Spleen (tissue), 11 donors: Measurements from ENCODE around the gene SLC5A6. TPM values are rescaled to one million over a fixed set of nuclear protein-coding genes. Genes with fewer than 3 reads are reported as not detected.

ENCODE experiments used
- DNase-seq: peaks from one replicate; pipeline ENCODE4 v3.0.0-alpha.2; 2020
- H3K27ac ChIP-seq, 8 donors: fragments of 200-600 bp; sonication (generic) in 7 of 8; 1 replicate in 4 of 8; 2 replicates in 4 of 8; pipeline versions ENCODE4 v1.5.0 to v1.8.0; 2016 to 2021; ENCODE audit warnings: inconsistent platforms in 4 of 8, mild to moderate bottlenecking in 4 of 8, moderate library complexity in 1 of 8
- H3K27me3 ChIP-seq, 7 donors: fragments of 200-600 bp; sonication (generic) in 6 of 7; replicated peaks in 1 of 7; 1 replicate in 4 of 7; 2 replicates in 3 of 7; pipeline versions ENCODE4 v1.5.0 to v1.8.0; 2016 to 2021; ENCODE audit warnings: inconsistent platforms in 3 of 7, mild to moderate bottlenecking in 1 of 7
- H3K36me3 ChIP-seq, 6 donors: fragments of 200-600 bp; sonication (generic) in 5 of 6; 1 replicate in 4 of 6; 2 replicates in 2 of 6; pipeline versions ENCODE4 v1.5.0 to v1.8.0; 2016 to 2021; ENCODE audit warnings: inconsistent platforms in 2 of 6
- H3K4me1 ChIP-seq, 6 donors: fragments of 200-600 bp; sonication (generic) in 5 of 6; 1 replicate in 3 of 6; 2 replicates in 3 of 6; pipeline versions ENCODE4 v1.5.0 to v1.8.0; 2016 to 2021; ENCODE audit warnings: inconsistent platforms in 3 of 6
- H3K4me3 ChIP-seq, 8 donors: fragments of 200-600 bp; sonication (generic) in 7 of 8; 1 replicate in 4 of 8; 2 replicates in 4 of 8; pipeline versions ENCODE4 v1.5.0 to v1.8.0; 2016 to 2021; ENCODE audit warnings: inconsistent platforms in 4 of 8, mild to moderate bottlenecking in 4 of 8, moderate library complexity in 2 of 8
- H3K9me3 ChIP-seq, 8 donors: fragments of 200-600 bp; sonication (generic) in 7 of 8; 1 replicate in 4 of 8; 2 replicates in 4 of 8; pipeline versions ENCODE4 v1.5.0 to v1.8.0; 2016 to 2021; ENCODE audit warnings: inconsistent platforms in 4 of 8
- POLR2A ChIP-seq, 3 donors: fragments of 450-650 bp; IDR thresholded peaks; one replicate each; pipeline ENCODE4 v1.5.1; 2017; ENCODE audit warnings: antibody characterized with exemption in 3 of 3, mild to moderate bottlenecking in 1 of 3
- POLR2AphosphoS5 ChIP-seq, 3 donors: sonication (generic); formaldehyde crosslinking; IDR thresholded peaks; one replicate each; pipeline ENCODE4 v1.5.1; 2017; ENCODE audit warnings: antibody characterized with exemption in 3 of 3
- WGBS, 5 donors: extraction: QIAGEN DNeasy Blood & Tissue Kit in 3 of 5; methylation state at CpG; one replicate each; pipeline versions ENCODE4 v1.1.5 to v1.1.7; 2013 to 2018; 5-methylcytosine and 5-hydroxymethylcytosine counted together
- intact Hi-C: fragments of 100-400 bp; cut with DNase I; formaldehyde crosslinking; loops from one replicate; pipeline ENCODE4 v1.15.0; 2023; ENCODE audit warnings: low total_unique reads
- polyA plus RNA-seq, 3 donors: library from polyadenylated mRNA; stranded (reverse); fragments of 200-250 nt; gene quantifications; one replicate each; pipeline ENCODE4 v1.2.1, GENCODE V29; 2013
- total RNA-seq, 7 donors: library from RNA; depleted of rRNA in 3 of 7; stranded (reverse); fragments of >200 nt in 3 of 7; fragmentation: NEBNext Ultra II Directional in 4 of 7; extraction: Animal tissue kit (Norgen Biotek cat#: 25700) in 4 of 7; gene quantifications; one replicate each; pipeline versions ENCODE4 v1.1.0 to v1.2.1, GENCODE V29; 2016 to 2021
- TF ChIP-seq, protein P1 (sequence below), 11 experiments: fragments of 200-600 bp in 7 of 11; fragments of 450-650 bp in 4 of 11; sonication (generic) in 4 of 11; IDR thresholded peaks in 8 of 11; conservative IDR thresholded peaks in 3 of 11; 1 replicate in 7 of 11; 2 replicates in 4 of 11; pipeline versions ENCODE4 v1.4.0 to v1.8.0; 2016 to 2021; ENCODE audit warnings: antibody characterized with exemption in 11 of 11, inconsistent platforms in 4 of 11, mild to moderate bottlenecking in 1 of 11
- donor health status: healthy with polysubstance abuse.
- donor health status: DM: no; HTN: no; CAD: no; lungs with moderate emphysema.
- donor health status: DM: no; HTN: no; CAD: no.
- donor health status: Bipolar disorder and iron deficiency.
- donor health status: healthy.
- donor health status: DM: no; HTN: no; CAD: no.
- donor health status: DM: yes; HTN: yes; CAD: no.

SLC5A6 gene
- total and polyA plus RNA-seq, 10 donors, result 11.9 to 33.3 (median 22.7) TPM

DNA sequence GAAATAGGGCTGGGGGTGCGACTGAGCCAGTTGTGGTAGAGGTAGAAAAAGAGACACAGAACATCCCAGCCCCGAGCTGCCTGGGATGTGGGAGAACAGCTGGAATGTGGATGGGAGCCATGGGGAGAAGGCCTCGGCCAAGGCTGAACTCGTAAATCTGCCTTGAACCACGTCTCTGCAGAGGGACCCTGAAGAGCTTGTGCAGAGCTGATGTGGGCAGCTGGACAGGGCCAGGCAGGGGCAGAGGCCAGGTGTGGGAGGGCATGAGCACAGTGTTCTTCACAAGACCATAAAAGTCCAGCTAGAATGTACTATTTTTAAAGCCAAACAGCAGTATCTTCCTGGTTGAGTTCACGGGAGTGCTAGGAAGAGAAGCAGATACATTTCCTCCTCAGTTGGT lies 57.6 kb downstream of the SLC5A6 start:
- Histone ChIP-seq H3K4me3 (no peak overlapping the region), H3K4me1 (no peaks in the 10 kb centered on the region), H3K36me3 (no peaks in the 10 kb centered on the region), H3K27ac (no peak overlapping the region), H3K9me3 (no peaks in the 10 kb centered on the region), H3K27me3 (peaks cover 0 to 6% (median 0%) of the 10 kb centered on the region in 7 donors)
- no peak for DNase-seq
- intact Hi-C loops, result no loop called here
- no peak for TF ChIP-seq POLR2AphosphoS5 (IDR thresholded peaks at IDR 0.05)
- TF ChIP-seq, protein P1, sequence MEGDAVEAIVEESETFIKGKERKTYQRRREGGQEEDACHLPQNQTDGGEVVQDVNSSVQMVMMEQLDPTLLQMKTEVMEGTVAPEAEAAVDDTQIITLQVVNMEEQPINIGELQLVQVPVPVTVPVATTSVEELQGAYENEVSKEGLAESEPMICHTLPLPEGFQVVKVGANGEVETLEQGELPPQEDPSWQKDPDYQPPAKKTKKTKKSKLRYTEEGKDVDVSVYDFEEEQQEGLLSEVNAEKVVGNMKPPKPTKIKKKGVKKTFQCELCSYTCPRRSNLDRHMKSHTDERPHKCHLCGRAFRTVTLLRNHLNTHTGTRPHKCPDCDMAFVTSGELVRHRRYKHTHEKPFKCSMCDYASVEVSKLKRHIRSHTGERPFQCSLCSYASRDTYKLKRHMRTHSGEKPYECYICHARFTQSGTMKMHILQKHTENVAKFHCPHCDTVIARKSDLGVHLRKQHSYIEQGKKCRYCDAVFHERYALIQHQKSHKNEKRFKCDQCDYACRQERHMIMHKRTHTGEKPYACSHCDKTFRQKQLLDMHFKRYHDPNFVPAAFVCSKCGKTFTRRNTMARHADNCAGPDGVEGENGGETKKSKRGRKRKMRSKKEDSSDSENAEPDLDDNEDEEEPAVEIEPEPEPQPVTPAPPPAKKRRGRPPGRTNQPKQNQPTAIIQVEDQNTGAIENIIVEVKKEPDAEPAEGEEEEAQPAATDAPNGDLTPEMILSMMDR (IDR thresholded peaks at IDR 0.05 in 8 of 11, conservative IDR thresholded peaks at IDR 0.05 in 3 of 11), result no peak
- TF ChIP-seq POLR2A (IDR thresholded peaks at IDR 0.05), result no peak
- WGBS, 5 donors, result 59 to 82% (median 67%) methylated on average over 6 of the region's 6 CpGs

DNA sequence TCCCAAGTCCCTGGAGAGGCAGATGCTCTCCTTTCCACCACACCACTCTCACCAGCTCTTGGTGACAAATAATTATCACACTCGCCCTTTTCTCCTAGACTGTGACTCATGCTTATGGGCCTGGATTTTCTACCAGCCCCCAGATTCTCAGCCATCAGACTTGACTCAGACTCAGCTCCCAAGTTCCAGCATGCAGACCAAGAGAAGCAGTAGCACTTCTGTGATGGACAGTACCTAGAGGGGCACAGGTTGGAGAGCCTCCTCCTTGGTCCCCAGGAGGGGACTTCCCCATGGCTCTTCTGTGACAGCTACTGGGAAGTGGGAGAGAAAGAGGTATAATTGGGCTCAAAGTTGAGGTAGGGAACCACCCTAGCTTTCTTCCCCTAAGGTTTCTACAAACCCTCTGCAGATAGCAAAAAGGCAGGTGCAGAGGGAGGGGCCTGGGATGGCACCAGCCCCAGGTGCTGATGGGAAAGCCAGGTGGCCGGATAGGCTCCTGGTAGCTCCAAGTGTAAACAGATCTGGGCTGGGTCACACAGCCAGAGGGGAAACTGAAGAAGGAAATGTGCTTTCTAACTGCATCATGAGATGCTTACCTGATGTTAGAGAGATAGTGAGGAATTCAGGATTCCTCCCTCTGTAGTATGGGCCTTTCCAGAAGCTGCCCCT lies 59.1 kb downstream of the SLC5A6 start:
- DNase-seq, result peak; percentile 30
- 74 to 84% (median 77%) methylated on average over 2 of the region's 2 CpGs for WGBS, 5 donors
- peak in 1 of 3 donors; percentile 38 for TF ChIP-seq POLR2AphosphoS5 (IDR thresholded peaks at IDR 0.05)
- TF ChIP-seq, protein P1 (IDR thresholded peaks at IDR 0.05 in 8 of 11, conservative IDR thresholded peaks at IDR 0.05 in 3 of 11), result no peak

DNA sequence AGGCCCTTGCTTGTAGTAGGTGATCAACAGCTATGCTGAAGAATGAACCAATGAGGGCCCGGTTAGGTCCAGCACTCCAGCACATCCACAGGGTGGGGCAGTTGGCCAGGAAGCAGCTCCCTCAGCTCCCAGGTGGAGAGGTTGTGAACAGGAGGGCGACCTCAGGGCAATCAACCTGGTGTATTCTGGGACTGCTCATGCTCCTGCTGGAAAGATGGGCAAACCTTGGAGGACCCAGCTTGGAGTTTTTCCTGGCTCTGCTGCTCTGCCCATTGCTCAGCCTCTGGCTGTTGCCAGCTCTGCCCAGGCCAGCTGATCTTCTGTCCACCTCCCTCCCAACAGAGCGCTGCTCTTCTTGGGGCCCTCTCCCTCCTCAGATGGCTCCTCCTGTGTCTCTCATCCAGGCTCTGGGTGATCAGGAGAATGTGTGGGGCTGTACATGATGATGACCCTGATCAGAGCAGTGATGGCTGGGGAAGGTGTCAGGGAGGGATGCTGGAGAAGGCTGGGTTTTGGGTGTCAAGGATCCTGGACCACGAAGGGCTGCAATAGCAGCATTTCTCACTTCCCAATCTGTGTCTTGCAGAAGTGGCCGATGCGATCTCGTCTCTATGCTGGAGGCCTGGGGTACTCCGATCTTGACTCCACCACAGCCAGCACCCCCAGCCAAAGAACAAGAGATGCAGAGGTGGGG lies 59.8 kb downstream of the SLC5A6 start:
- H3K36me3 ChIP-seq, result no peaks in the 10 kb centered on the region
- DNase-seq, result peak; percentile 57
- TF ChIP-seq POLR2AphosphoS5 (IDR thresholded peaks at IDR 0.05), result no peak
- peaks cover 0 to 16% (median 0%) of the 10 kb centered on the region in 7 donors for H3K27me3 ChIP-seq
- no peak overlapping the region for H3K4me3 ChIP-seq
- H3K27ac ChIP-seq, result no peak overlapping the region
- 84 to 94% (median 87%) methylated on average over 7 to 8 of the region's 8 CpGs for WGBS, 5 donors
- peaks cover 0 to 3% (median 0%) of the 10 kb centered on the region in 6 donors for H3K4me1 ChIP-seq
- intact Hi-C loops, result no loop called here
- no peaks in the 10 kb centered on the region for H3K9me3 ChIP-seq

More for the DNA sequence above, 59.1 kb downstream of the SLC5A6 start:
- Histone ChIP-seq H3K27me3 (peaks cover 0 to 16% (median 0%) of the 10 kb centered on the region in 7 donors), H3K4me3 (no peak overlapping the region), H3K9me3 (no peaks in the 10 kb centered on the region), H3K36me3 (no peaks in the 10 kb centered on the region), H3K27ac (no peak overlapping the region), H3K4me1 (peaks cover 0 to 3% (median 0%) of the 10 kb centered on the region in 6 donors)
- intact Hi-C loops, result no loop called here

DNA sequence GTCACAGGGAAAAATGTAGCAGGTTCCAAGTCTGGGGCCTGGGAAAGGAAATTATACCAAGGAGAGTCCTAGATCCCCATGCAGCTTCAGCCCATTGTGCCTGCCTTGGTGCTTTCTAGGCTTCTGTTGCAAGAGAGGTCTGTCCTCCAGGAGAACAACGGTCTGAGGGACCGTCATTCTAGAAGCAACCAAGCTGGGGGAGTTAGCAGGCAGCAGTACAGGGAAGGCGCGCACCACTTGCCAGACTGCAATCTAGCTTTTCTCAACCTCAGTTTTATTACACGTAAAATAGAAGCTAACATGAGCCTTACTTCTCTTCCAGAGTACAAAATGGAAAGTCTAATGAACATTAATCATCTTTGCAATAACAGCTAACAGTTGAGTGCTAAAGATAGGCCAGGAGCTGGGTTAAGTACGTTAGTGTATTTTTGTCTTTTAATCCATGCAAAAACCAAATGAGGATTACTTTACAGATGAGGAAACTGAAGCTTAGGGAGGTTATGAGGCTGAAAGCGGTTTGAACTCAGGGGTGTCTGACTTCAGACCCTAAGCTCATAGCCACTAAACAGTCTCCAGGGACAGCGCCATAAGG lies 61.3 kb downstream of the SLC5A6 start:
- TF ChIP-seq POLR2AphosphoS5 (IDR thresholded peaks at IDR 0.05), result no peak
- no peak for TF ChIP-seq POLR2A (IDR thresholded peaks at IDR 0.05)
- TF ChIP-seq, protein P1 (IDR thresholded peaks at IDR 0.05 in 8 of 11, conservative IDR thresholded peaks at IDR 0.05 in 3 of 11), result no peak
- H3K27me3 ChIP-seq, result peaks cover 0 to 16% (median 0%) of the 10 kb centered on the region in 7 donors
- peaks cover 0 to 3% (median 0%) of the 10 kb centered on the region in 6 donors for H3K4me1 ChIP-seq
- peak overlapping the region in 1 of 8 donors; percentile 34 for H3K4me3 ChIP-seq
- DNase-seq, result peak; percentile 21
- intact Hi-C loops, result no loop called here
- H3K9me3 ChIP-seq, result no peaks in the 10 kb centered on the region
- peak overlapping the region in 5 of 8 donors; percentile 31 to 60 (median 48) for H3K27ac ChIP-seq
- no peaks in the 10 kb centered on the region for H3K36me3 ChIP-seq
- 75 to 85% (median 81%) methylated on average over 8 of the region's 8 CpGs for WGBS, 5 donors

Other genes with a start within 250 kb of the SLC5A6 start
- gene MAPRE3, start 241.6 kb downstream of the SLC5A6 start, total RNA-seq, result 10 to 100 TPM in 6 of 7 donors, 1 to 10 TPM in 1; 10.0 to 17.9 (median 11.9) TPM
- 10 to 100 TPM in 1 of 3 donors, 1 to 10 TPM in 2; 5.2 to 14.0 (median 6.7) TPM for gene MAPRE3, start 241.6 kb downstream of the SLC5A6 start, polyA plus RNA-seq
- gene TMEM214, start 179.3 kb downstream of the SLC5A6 start, total RNA-seq, result 10 to 100 TPM; 56.1 to 93.1 (median 73.0) TPM
- gene TMEM214, start 179.3 kb downstream of the SLC5A6 start, polyA plus RNA-seq, result 10 to 100 TPM; 22.3 to 48.9 (median 26.8) TPM
- gene AGBL5, start 160.6 kb downstream of the SLC5A6 start, total RNA-seq, result 10 to 100 TPM; 11.6 to 18.6 (median 14.9) TPM
- gene AGBL5, start 160.6 kb downstream of the SLC5A6 start, polyA plus RNA-seq, result 10 to 100 TPM in 1 of 3 donors, 1 to 10 TPM in 2; 7.1 to 10.5 (median 8.0) TPM
- gene OST4, start 140.6 kb downstream of the SLC5A6 start, total RNA-seq, result 100 to 1,000 TPM; 197 to 292 (median 235) TPM
- gene OST4, start 140.6 kb downstream of the SLC5A6 start, polyA plus RNA-seq, result 100 to 1,000 TPM; 418 to 556 (median 523) TPM
- gene EMILIN1, start 133.7 kb downstream of the SLC5A6 start, total RNA-seq, result 100 to 1,000 TPM in 6 of 7 donors, 10 to 100 TPM in 1; 62.5 to 152 (median 112) TPM
- 10 to 100 TPM; 18.3 to 71.4 (median 40.7) TPM for gene EMILIN1, start 133.7 kb downstream of the SLC5A6 start, polyA plus RNA-seq
- 1 to 10 TPM; 3.3 to 8.3 (median 3.6) TPM for gene KHK, start 125.5 kb downstream of the SLC5A6 start, total RNA-seq
- gene KHK, start 125.5 kb downstream of the SLC5A6 start, polyA plus RNA-seq, result 1 to 10 TPM; 3.3 to 6.4 (median 4.4) TPM
- gene CGREF1, start 93.1 kb downstream of the SLC5A6 start, total RNA-seq, result under 1 TPM in 4 of 7 donors, not detected in 3; 0.27 to 0.82 (median 0.47) TPM
- under 1 TPM; 0.17 to 0.61 (median 0.42) TPM for gene CGREF1, start 93.1 kb downstream of the SLC5A6 start, polyA plus RNA-seq
- 1 to 10 TPM in 1 of 7 donors, under 1 TPM in 5, not detected in 1; 0.38 to 1.6 (median 0.58) TPM for gene ABHD1, start 88.5 kb downstream of the SLC5A6 start, total RNA-seq
- gene ABHD1, start 88.5 kb downstream of the SLC5A6 start, polyA plus RNA-seq, result under 1 TPM; 0.42 to 0.80 (median 0.71) TPM
- 10 to 100 TPM; 43.9 to 75.0 (median 50.2) TPM for gene PREB, start 77.6 kb downstream of the SLC5A6 start, total RNA-seq
- gene PREB, start 77.6 kb downstream of the SLC5A6 start, polyA plus RNA-seq, result 10 to 100 TPM; 42.8 to 56.0 (median 44.3) TPM
- gene PRR30, start 72.9 kb downstream of the SLC5A6 start, total RNA-seq, result not detected
- not detected for gene PRR30, start 72.9 kb downstream of the SLC5A6 start, polyA plus RNA-seq
- gene TCF23, start 63.3 kb downstream of the SLC5A6 start, total RNA-seq, result 10 to 100 TPM in 1 of 7 donors, 1 to 10 TPM in 6; 1.8 to 14.8 (median 3.2) TPM
- gene TCF23, start 63.3 kb downstream of the SLC5A6 start, polyA plus RNA-seq, result under 1 TPM; 0.27 to 0.93 (median 0.30) TPM
- gene ATRAID, start 227 bp downstream of the SLC5A6 start, total RNA-seq, result 100 to 1,000 TPM in 3 of 7 donors, 10 to 100 TPM in 4; 59.2 to 300 (median 92.8) TPM
- gene ATRAID, start 227 bp downstream of the SLC5A6 start, polyA plus RNA-seq, result 100 to 1,000 TPM in 2 of 3 donors, 10 to 100 TPM in 1; 85.1 to 131 (median 116) TPM
- 10 to 100 TPM; 20.9 to 38.8 (median 30.3) TPM for gene CAD, start 5.1 kb upstream of the SLC5A6 start, total RNA-seq
- 10 to 100 TPM; 10.9 to 18.3 (median 14.2) TPM for gene CAD, start 5.1 kb upstream of the SLC5A6 start, polyA plus RNA-seq
- under 1 TPM in 2 of 7 donors, not detected in 5; 0.32 to 0.34 TPM for gene SLC30A3, start 50.8 kb upstream of the SLC5A6 start, total RNA-seq
- under 1 TPM; 0.05 to 0.16 (median 0.07) TPM for gene SLC30A3, start 50.8 kb upstream of the SLC5A6 start, polyA plus RNA-seq
- not detected for gene DNAJC5G, start 63.2 kb upstream of the SLC5A6 start, total RNA-seq
- gene DNAJC5G, start 63.2 kb upstream of the SLC5A6 start, polyA plus RNA-seq, result not detected
- 1 to 10 TPM in 1 of 7 donors, under 1 TPM in 5, not detected in 1; 0.23 to 3.1 (median 0.48) TPM for gene TRIM54, start 70.2 kb upstream of the SLC5A6 start, total RNA-seq
- under 1 TPM; 0.22 to 0.77 (median 0.49) TPM for gene TRIM54, start 70.2 kb upstream of the SLC5A6 start, polyA plus RNA-seq
- 1 to 10 TPM; 1.9 to 3.9 (median 2.4) TPM for gene UCN, start 96.2 kb upstream of the SLC5A6 start, total RNA-seq
- 1 to 10 TPM; 2.5 to 4.4 (median 3.4) TPM for gene UCN, start 96.2 kb upstream of the SLC5A6 start, polyA plus RNA-seq
- 100 to 1,000 TPM in 1 of 7 donors, 10 to 100 TPM in 6; 58.0 to 101 (median 73.9) TPM for gene MPV17, start 110.8 kb upstream of the SLC5A6 start, total RNA-seq
- gene MPV17, start 110.8 kb upstream of the SLC5A6 start, polyA plus RNA-seq, result 10 to 100 TPM; 78.8 to 83.1 (median 81.7) TPM
- 10 to 100 TPM; 56.8 to 73.8 (median 61.9) TPM for gene GTF3C2, start 144.5 kb upstream of the SLC5A6 start, total RNA-seq
- gene GTF3C2, start 144.5 kb upstream of the SLC5A6 start, polyA plus RNA-seq, result 10 to 100 TPM; 27.5 to 39.1 (median 37.1) TPM
- 10 to 100 TPM; 26.5 to 33.9 (median 30.3) TPM for gene EIF2B4, start 158.1 kb upstream of the SLC5A6 start, total RNA-seq
- gene EIF2B4, start 158.1 kb upstream of the SLC5A6 start, polyA plus RNA-seq, result 10 to 100 TPM; 33.4 to 58.1 (median 48.5) TPM
- gene SNX17, start 158.3 kb upstream of the SLC5A6 start, total RNA-seq, result 100 to 1,000 TPM; 102 to 140 (median 118) TPM
- 100 to 1,000 TPM in 1 of 3 donors, 10 to 100 TPM in 2; 84.9 to 128 (median 86.5) TPM for gene SNX17, start 158.3 kb upstream of the SLC5A6 start, polyA plus RNA-seq
- gene ZNF513, start 168.5 kb upstream of the SLC5A6 start, total RNA-seq, result 10 to 100 TPM; 13.6 to 20.2 (median 17.7) TPM
- gene ZNF513, start 168.5 kb upstream of the SLC5A6 start, polyA plus RNA-seq, result 10 to 100 TPM; 14.2 to 29.0 (median 26.7) TPM
- gene PPM1G, start 197.3 kb upstream of the SLC5A6 start, total RNA-seq, result 10 to 100 TPM; 44.9 to 59.3 (median 49.9) TPM
- gene PPM1G, start 197.3 kb upstream of the SLC5A6 start, polyA plus RNA-seq, result 10 to 100 TPM; 36.0 to 51.2 (median 45.0) TPM
- gene NRBP1, start 216.4 kb upstream of the SLC5A6 start, total RNA-seq, result 10 to 100 TPM; 57.8 to 82.0 (median 68.2) TPM
- 10 to 100 TPM; 41.8 to 52.9 (median 42.5) TPM for gene NRBP1, start 216.4 kb upstream of the SLC5A6 start, polyA plus RNA-seq
- gene KRTCAP3, start 230.1 kb upstream of the SLC5A6 start, total RNA-seq, result 1 to 10 TPM in 6 of 7 donors, not detected in 1; 2.2 to 5.4 (median 3.3) TPM
- 1 to 10 TPM; 2.5 to 5.7 (median 4.5) TPM for gene KRTCAP3, start 230.1 kb upstream of the SLC5A6 start, polyA plus RNA-seq